MM.1S (cell line): ENCODE data around the gene MFRP.

Experiments used
- DNase-seq: peaks from one replicate; pipeline ENCODE4 v3.0.0-alpha.2; 2015
- H2AFZ ChIP-seq: fragments of 300-600 bp; sonication (generic); 2 replicates; pipeline ENCODE4 v1.6.0; 2016; ENCODE audit warnings: antibody characterized with exemption, low read length
- H3F3A ChIP-seq: fragments of 300-600 bp; sonication (generic); 2 replicates; pipeline ENCODE4 v1.6.1; 2016; ENCODE audit warnings: mild to moderate bottlenecking, antibody characterized with exemption, low read length, moderate library complexity, mixed read lengths; ENCODE audit not compliant: insufficient read depth
- H3K27ac ChIP-seq: fragments of 300-600 bp; sonication (generic); 2 replicates; pipeline ENCODE4 v1.5.1; 2016; ENCODE audit warnings: mild to moderate bottlenecking, low read length
- H3K27me3 ChIP-seq: fragments of 300-600 bp; sonication (generic); replicated peaks from 2 replicates; pipeline ENCODE4 v1.6.0; 2016; ENCODE audit warnings: low read length; ENCODE audit not compliant: insufficient read depth
- H3K36me3 ChIP-seq: fragments of 300-600 bp; sonication (generic); replicated peaks from 2 replicates; pipeline ENCODE4 v1.6.1; 2016; ENCODE audit warnings: mild to moderate bottlenecking, low read length, mixed read lengths; ENCODE audit not compliant: insufficient read depth
- H3K4me1 ChIP-seq: fragments of 300-600 bp; sonication (generic); 2 replicates; pipeline ENCODE4 v1.6.1; 2016; ENCODE audit warnings: low read length, mixed read lengths
- H3K4me2 ChIP-seq: fragments of 300-600 bp; sonication (generic); 2 replicates; pipeline ENCODE4 v1.6.0; 2016; ENCODE audit warnings: low read depth, low read length
- H3K4me3 ChIP-seq: fragments of 300-600 bp; sonication (generic); 2 replicates; pipeline ENCODE4 v1.5.1; 2016; ENCODE audit warnings: low read length, mixed read lengths
- H3K79me2 ChIP-seq: fragments of 300-600 bp; sonication (generic); 2 replicates; pipeline ENCODE4 v1.6.1; 2016; ENCODE audit warnings: mixed run types, low read length, mixed read lengths
- H3K9ac ChIP-seq: fragments of 300-600 bp; sonication (generic); 2 replicates; pipeline ENCODE4 v1.6.1; 2016; ENCODE audit warnings: low read length, mixed read lengths
- H3K9me2 ChIP-seq: fragments of 300-600 bp; sonication (generic); replicated peaks from 2 replicates; pipeline ENCODE4 v1.6.1; 2016; ENCODE audit warnings: mild to moderate bottlenecking, low read length, mixed read lengths; ENCODE audit not compliant: insufficient read depth
- H3K9me3 ChIP-seq: fragments of 300-600 bp; sonication (generic); replicated peaks from 2 replicates; pipeline ENCODE4 v1.6.1; 2016; ENCODE audit warnings: mild to moderate bottlenecking, low read length, mixed read lengths; ENCODE audit not compliant: insufficient read depth
- H4K20me1 ChIP-seq: fragments of 300-600 bp; sonication (generic); 2 replicates; pipeline ENCODE4 v1.6.1; 2016; ENCODE audit warnings: mild to moderate bottlenecking, low read length, moderate library complexity, mixed read lengths; ENCODE audit not compliant: insufficient read depth
- EZH2 ChIP-seq: fragments of 300-600 bp; sonication (generic); optimal IDR thresholded peaks from 2 replicates; pipeline ENCODE3; 2017; ENCODE audit warnings: low read depth, mild to moderate bottlenecking, antibody characterized with exemption, low read length, mixed read lengths
- EZH2phosphoT487 ChIP-seq: fragments of 300-600 bp; sonication (generic); IDR thresholded peaks from 2 replicates; pipeline ENCODE4 v1.6.1; 2018; ENCODE audit warnings: antibody characterized with exemption, low read length
- TF ChIP-seq, protein P1 (sequence below): fragments of 300-600 bp; sonication (generic); IDR thresholded peaks from 2 replicates; pipeline ENCODE4 v1.5.1; 2016; ENCODE audit warnings: antibody characterized with exemption, low read length, mixed read lengths

The MFRP gene

DNA sequence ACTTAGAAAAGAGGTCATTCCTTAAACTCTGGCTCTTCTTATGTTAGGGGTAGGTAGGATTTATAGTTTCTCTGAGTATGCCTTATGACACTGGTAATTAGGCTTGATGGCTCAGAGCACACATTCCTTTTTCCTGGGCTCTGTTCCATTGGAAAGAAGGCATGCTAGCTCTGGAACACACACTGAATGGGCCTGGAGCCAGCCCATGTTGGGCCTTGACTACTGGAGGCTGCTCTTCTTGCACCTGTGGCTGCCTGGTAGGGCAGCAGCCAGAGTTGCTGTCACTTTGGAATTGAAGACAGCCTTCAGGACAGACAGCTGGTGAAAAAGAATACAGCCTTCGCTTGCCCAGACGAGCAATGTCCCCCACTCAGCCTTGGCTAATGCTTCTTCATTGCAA lies 47.8 kb downstream of the MFRP start:
- TF ChIP-seq, protein P1, sequence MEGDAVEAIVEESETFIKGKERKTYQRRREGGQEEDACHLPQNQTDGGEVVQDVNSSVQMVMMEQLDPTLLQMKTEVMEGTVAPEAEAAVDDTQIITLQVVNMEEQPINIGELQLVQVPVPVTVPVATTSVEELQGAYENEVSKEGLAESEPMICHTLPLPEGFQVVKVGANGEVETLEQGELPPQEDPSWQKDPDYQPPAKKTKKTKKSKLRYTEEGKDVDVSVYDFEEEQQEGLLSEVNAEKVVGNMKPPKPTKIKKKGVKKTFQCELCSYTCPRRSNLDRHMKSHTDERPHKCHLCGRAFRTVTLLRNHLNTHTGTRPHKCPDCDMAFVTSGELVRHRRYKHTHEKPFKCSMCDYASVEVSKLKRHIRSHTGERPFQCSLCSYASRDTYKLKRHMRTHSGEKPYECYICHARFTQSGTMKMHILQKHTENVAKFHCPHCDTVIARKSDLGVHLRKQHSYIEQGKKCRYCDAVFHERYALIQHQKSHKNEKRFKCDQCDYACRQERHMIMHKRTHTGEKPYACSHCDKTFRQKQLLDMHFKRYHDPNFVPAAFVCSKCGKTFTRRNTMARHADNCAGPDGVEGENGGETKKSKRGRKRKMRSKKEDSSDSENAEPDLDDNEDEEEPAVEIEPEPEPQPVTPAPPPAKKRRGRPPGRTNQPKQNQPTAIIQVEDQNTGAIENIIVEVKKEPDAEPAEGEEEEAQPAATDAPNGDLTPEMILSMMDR, result no peak
- Histone ChIP-seq H3K4me2 (no peak overlapping the region), H4K20me1 (no peaks in the 10 kb centered on the region), H2AFZ (no peak overlapping the region), H3K36me3 (no peaks in the 10 kb centered on the region), H3K27me3 (no peaks in the 10 kb centered on the region), H3K9ac (no peak overlapping the region), H3K4me1 (no peaks in the 10 kb centered on the region), H3K27ac (no peak overlapping the region), H3F3A (no peaks in the 10 kb centered on the region), H3K4me3 (no peak overlapping the region), H3K9me3 (no peaks in the 10 kb centered on the region), H3K79me2 (no peaks in the 10 kb centered on the region), H3K9me2 (no peaks in the 10 kb centered on the region)
- no peak for DNase-seq

DNA sequence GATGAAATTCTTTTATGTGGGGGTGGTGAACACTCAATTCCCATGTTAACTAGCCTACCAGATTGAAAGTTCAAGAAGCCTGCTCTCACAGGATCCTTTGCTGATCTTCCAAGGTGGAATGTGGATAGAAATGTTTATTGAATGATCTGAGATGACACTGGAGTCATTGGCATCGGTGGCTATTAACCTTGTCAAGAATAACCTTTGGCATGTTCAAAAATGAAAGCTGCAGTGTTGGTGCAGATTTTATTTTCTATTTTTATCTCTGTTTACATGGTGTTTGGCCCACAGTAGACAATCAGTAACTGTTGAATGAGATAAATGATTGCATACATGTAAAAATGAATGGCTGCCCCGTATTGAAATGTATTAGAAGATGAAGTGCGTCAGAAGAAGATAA lies 48.6 kb downstream of the MFRP start:
- Histone ChIP-seq H3K36me3 (no peaks in the 10 kb centered on the region), H3K4me2 (no peak overlapping the region), H3K4me3 (no peak overlapping the region), H3K27ac (no peak overlapping the region), H3K27me3 (no peaks in the 10 kb centered on the region), H3K9ac (no peak overlapping the region), H4K20me1 (no peaks in the 10 kb centered on the region), H3K9me2 (no peaks in the 10 kb centered on the region), H3K79me2 (no peaks in the 10 kb centered on the region), H2AFZ (no peak overlapping the region), H3F3A (no peaks in the 10 kb centered on the region), H3K9me3 (no peaks in the 10 kb centered on the region), H3K4me1 (no peaks in the 10 kb centered on the region)
- no peak for DNase-seq
- TF ChIP-seq EZH2phosphoT487 (no peak), EZH2 (no peak)
- TF ChIP-seq, protein P1, result no peak

DNA sequence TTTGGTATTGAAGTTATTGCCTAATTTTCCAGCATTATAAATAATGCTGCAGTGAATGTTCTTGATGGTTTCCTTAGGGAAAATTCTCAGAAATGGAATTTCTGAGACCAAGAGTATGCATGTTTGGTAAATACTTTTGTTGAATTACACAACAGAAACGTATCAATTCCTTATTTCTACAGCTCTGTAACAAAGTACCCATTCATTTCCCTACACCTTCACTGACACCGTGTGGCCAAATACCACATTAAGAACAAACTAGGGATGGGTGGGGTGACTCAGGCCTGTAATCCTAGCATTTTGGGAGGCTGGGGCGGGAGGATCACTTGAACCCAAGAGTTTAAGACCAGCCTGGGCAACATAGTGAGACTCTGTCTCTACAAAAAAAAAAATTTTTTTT lies 51.3 kb downstream of the MFRP start:
- no peak for DNase-seq
- Histone ChIP-seq H3F3A (no peaks in the 10 kb centered on the region), H3K79me2 (no peaks in the 10 kb centered on the region), H3K4me1 (no peaks in the 10 kb centered on the region), H3K4me2 (no peak overlapping the region), H3K9me3 (no peaks in the 10 kb centered on the region), H3K4me3 (no peak overlapping the region), H2AFZ (no peak overlapping the region), H3K36me3 (no peaks in the 10 kb centered on the region), H3K9me2 (no peaks in the 10 kb centered on the region), H4K20me1 (no peaks in the 10 kb centered on the region), H3K27me3 (no peaks in the 10 kb centered on the region), H3K27ac (no peak overlapping the region), H3K9ac (no peak overlapping the region)
- no peak for TF ChIP-seq EZH2
- TF ChIP-seq, protein P1, result peak; percentile 10; the same call in 1 of the 2 replicates
- TF ChIP-seq EZH2phosphoT487, result no peak

DNA sequence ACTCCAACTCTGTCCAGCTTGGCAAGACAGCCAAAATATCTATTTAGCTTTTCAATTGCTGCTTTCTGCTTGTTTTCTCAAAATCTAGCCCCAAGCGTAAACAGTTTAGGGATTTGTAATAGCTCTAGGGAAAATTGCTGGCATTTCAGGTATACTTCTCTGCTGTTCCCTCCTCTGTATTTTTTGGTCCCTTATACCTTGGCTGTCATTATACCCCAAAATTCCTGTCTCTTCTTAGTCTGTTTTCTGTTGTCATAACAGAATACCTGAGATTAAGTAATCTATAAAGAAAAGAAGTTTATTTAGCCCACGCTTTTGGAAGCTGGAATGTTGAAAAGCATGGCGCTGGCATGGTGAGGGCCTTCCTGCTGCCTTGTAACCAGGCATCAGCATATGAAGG lies 53.0 kb downstream of the MFRP start:
- Histone ChIP-seq H3F3A (no peaks in the 10 kb centered on the region), H4K20me1 (no peaks in the 10 kb centered on the region), H3K27ac (no peak overlapping the region), H3K4me1 (no peaks in the 10 kb centered on the region), H3K36me3 (no peaks in the 10 kb centered on the region), H3K4me3 (no peak overlapping the region), H3K9me3 (no peaks in the 10 kb centered on the region), H3K27me3 (no peaks in the 10 kb centered on the region), H3K9ac (no peak overlapping the region), H2AFZ (no peak overlapping the region), H3K79me2 (no peaks in the 10 kb centered on the region), H3K9me2 (no peaks in the 10 kb centered on the region), H3K4me2 (no peak overlapping the region)
- TF ChIP-seq EZH2phosphoT487, result no peak
- TF ChIP-seq, protein P1, result no peak
- no peak for TF ChIP-seq EZH2
- no peak for DNase-seq
